NCI-H187 (cell line): ENCODE measurements around the gene PCDHGA9.
"Not testable (repeated sequence)": the region's sequence is repeated elsewhere in the genome, so short reads cannot be mapped to it uniquely, and the experiment has no call there.

Experiments
- DNase-seq, 2 experiments: peaks; one replicate each; lab custom pipeline; 2025; lab: John Stamatoyannopoulos, UW

Gene PCDHGA9

DNA sequence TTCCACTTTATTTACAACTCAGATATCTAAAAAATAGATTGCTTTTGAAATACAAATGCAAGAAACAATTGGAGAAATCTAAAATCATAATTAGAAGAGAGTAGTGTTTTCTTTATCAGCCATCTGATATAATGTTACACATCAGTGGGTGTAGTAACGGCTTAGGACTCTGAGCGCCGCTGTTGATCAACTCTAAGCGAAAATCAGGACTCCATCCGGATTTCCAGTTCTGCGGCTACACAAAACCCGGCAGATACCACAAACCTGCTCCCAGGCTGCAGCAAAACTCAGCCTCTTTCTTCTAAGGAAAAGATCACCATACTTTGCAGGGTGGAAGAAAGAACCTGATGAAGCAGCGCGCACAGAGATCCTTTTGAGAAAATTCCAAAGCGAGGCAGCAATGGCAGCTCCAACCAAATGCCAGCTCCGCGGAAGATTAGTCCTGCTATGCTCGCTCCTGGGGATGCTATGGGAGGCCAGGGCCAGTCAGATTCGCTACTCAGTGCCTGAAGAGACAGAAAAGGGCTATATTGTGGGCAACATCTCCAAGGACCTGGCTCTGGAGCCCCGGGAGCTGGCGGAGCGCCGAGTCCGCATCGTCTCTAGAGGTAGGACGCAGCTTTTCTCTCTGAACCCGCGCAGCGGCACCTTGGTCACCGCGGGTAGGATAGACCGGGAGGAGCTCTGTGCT, at the start of gene PCDHGA9:
Gene PCDHGA9 (plus strand): TSS at position 226 of the 691 bp plus-strand sequence. CDS start 175 bp downstream, at position 401.
- no peak for DNase-seq

DNA sequence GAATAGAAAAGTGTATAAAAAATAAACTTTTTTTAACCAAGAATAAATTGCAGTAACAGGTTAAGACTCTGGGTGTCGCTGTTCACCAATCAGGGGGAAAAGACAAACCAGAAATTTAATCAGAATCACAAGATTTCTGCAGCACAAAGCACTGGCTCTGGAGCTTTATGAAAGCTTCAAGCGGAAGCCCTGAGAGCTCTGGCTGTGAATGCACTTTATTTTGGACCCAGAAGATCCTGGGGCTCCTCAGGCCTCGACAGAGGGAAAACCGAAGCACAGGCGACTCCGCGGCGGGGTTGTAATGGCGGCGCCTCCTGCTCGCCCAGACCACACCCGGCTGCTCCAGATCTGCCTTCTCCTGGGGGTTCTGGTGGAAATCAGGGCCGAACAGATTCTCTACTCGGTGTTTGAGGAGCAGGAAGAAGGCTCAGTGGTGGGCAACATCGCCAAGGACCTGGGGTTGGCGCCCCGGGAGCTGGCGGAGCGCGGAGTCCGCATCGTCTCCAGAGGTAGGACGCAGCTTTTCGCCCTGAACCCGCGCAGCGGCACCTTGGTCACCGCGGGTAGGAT, 47.6 kb upstream of the PCDHGA9 start, which contains the start of gene PCDHGA4:
Gene PCDHGA4 (plus strand): TSS at position 122 of the 570 bp plus-strand sequence. CDS start 87 bp downstream, at position 209.
- no peak for DNase-seq

DNA sequence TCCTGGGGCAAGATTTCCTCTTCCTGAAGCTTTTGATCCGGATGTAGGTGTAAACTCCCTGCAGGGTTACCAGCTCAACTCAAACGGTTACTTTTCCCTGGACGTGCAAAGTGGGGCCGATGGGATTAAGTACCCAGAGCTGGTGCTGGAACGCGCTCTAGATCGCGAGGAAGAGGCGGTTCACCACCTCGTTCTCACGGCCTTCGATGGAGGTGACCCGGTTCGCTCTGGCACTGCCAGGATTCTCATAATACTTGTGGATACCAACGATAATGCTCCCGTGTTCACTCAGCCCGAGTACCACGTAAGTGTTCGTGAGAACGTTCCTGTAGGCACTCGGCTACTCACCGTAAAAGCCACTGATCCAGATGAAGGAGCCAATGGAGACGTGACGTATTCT, 46.9 kb upstream of the PCDHGA9 start:
- no peak for DNase-seq

DNA sequence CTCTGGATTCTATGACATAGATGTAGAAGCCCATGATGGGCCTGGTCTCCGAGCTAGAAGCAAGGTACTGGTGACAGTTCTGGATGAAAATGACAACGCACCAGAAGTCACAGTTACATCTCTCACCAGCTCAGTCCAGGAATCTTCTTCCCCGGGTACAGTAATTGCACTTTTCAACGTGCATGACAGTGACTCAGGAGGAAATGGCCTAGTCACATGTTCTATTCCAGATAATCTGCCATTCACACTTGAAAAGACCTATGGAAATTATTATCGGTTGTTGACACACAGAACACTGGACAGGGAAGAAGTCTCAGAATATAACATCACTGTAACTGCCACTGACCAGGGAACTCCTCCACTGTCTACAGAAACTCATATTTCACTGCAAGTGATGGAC, 46.4 kb upstream of the PCDHGA9 start:
- no peak for DNase-seq

DNA sequence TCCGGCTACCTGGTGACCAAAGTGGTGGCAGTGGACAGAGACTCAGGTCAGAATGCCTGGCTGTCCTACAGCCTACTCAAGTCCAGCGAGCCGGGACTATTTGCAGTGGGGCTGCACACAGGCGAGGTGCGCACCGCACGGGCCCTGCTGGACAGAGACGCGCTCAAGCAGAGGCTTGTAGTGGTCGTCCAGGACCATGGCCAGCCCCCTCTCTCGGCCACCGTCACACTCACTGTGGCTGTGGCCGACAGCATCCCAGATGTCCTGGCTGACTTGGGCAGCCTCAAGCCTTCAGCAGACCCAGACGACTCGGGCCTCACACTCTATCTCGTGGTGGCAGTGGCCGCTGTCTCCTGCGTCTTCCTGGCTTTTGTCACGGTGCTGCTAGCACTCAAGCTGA, 45.6 kb upstream of the PCDHGA9 start:
- DNase-seq = no peak

DNA sequence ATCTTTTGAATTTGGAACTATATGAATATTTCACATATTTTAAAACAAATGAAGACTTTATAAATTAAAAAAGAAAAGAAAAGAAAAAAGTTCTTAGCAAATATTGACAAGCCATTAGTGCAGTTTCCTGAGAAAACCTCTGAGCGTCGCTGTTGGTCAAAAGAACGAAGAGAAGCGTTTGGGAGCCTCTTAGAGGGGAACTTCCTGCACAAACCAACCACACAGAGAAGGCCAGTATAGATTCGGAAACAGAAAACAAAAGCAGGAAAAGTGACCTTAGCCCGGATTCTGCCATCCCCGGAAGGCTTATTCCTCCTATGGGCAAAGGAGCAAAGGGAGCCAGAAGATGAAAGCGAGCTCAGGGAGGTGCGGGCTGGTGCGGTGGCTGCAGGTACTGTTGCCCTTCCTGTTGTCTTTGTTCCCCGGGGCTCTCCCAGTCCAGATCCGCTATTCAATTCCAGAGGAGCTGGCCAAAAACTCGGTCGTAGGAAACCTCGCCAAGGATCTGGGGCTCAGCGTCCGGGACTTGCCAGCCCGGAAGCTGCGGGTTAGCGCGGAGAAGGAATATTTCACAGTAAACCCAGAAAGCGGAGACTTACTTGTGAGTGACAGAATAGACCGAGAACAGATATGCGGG, 42.7 kb upstream of the PCDHGA9 start, which contains the start of gene PCDHGB2:
Gene PCDHGB2 (plus strand): TSS at position 205 of the 637 bp plus-strand sequence. CDS start 142 bp downstream, at position 347.
- DNase-seq = no peak

DNA sequence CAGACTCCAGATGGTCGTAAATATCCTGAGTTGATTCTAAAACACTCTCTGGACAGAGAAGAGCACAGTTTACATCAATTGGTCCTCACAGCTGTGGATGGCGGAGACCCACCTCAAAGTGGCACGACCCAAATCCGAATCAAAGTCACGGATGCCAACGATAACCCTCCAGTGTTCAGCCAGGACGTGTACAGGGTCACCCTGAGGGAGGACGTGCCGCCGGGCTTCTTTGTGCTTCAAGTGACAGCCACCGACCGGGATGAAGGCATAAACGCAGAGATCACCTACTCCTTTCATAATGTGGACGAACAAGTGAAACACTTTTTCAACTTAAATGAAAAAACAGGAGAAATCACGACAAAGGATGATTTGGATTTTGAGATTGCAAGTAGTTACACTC, 41.9 kb upstream of the PCDHGA9 start:
- no peak for DNase-seq

DNA sequence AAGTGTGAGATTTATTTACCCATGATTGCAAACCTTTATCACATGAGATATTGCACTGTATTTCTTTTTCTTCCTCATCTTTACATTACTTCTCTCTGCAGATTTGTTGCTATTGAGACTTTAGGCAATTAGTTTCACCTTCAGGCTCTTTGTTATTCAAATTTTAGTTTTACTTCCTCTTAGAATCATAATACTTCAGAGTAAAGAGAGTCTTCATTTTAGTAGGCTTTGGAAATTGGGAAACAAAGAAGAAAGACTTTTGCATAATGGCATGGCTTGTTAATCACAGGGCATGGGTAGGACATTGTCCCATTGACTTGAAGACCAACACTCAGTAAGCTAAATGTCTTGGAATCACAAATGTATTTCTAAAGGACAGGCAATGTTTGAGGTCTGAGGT, 39.9 kb upstream of the PCDHGA9 start:
- DNase-seq = no peak

DNA sequence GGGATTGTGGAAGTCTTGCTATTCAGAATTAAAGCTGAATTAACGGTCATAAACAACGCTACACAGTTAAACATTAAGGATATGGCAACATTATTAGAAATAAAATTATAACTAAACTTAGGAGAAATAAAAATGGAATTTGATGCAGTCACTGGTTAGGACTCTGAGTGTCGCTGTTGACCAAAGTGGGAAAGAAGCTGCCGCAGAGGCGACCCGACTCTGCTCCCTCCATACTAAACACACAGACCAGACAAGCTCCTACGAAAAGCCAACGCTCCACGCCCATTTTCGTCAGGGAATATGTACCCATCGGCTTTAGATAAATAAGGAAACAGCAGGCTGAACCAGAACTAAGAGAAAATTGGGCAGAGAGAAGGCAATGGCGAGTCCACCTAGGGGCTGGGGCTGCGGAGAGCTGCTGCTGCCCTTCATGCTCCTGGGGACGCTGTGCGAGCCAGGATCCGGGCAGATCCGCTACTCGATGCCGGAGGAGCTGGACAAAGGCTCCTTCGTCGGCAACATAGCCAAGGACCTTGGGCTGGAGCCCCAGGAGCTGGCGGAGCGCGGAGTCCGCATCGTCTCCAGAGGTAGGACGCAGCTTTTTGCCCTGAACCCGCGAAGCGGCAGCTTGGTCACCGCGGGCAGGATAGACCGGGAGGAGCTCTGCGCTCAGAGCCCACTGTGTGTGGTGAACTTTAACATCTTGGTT, 38.5 kb upstream of the PCDHGA9 start, which contains the start of gene PCDHGA5:
Gene PCDHGA5 (plus strand): TSS at position 211 of the 709 bp plus-strand sequence. CDS start 169 bp downstream, at position 380.
- DNase-seq = no peak

GRCh38 chr5:141366016-141366896, 36.3 kb upstream of the PCDHGA9 start:
- DNase-seq = no peak

DNA sequence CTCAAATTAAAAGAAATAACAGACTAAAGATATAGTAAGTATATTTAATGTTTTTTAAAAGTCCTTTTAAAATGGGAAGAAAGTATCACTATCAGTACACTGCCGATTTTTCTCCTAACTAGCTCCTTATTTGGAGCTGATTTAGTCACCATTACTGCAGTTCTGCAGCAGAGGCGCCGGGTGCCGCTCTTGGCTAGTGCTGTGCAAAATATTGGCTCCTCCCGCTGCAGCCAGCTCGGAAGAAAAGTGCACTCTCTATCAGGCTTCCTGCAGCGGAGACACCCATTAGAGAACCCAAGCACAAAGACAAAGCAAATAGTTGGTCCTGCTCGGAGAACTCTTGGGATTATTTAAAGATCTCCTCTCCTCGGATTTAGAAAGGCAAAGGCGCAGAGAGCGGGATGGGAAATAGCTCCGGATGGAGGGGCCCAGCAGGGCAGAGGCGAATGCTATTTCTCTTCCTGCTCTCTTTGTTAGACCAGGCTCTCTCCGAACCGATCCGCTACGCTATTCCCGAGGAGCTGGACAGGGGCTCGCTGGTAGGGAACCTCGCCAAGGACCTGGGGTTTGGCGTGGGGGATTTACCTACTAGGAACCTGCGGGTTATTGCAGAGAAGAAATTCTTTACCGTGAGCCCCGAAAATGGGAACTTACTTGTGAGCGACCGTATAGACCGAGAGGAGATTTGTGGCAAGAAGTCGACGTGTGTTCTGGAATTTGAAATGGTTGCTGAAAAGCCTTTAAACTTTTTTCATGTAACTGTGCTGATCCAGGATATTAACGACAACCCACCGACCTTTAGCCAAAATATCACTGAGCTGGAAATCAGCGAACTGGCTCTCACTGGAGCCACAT, 32.4 kb upstream of the PCDHGA9 start, which contains the start of gene PCDHGB3:
Gene PCDHGB3 (plus strand): TSS at position 249 of the 855 bp plus-strand sequence. CDS start 153 bp downstream, at position 402.
- DNase-seq = no peak

- no peak for DNase-seq
These were observed 30.8 kb upstream of the PCDHGA9 start for GRCh38 chr5:141371572-141372475.

DNA sequence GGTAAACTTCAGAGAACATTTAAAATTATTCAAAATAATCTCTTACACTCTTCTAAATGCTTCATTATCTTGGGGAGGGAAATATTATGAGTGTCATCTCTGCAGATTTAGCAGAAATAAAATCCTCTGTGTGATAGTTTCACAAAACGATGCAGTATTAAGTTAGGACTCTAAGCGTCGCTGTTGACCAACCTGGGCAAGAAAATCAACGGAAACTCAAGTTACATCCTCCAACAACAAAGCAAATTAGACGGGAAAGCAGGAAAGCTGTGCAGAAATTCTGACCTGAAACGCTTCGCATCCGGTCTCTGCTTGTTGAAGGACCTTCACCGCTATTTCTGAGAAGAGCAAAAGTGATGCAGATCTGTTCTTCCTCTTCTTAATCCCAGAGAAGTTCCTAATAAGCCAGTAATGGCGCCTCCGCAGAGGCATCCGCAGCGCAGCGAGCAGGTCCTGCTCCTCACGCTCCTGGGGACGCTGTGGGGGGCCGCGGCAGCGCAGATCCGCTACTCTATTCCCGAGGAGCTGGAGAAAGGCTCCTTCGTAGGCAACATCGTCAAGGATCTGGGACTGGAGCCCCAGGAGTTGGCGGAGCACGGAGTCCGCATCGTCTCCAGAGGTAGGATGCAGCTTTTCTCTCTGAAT, 28.8 kb upstream of the PCDHGA9 start, which contains the start of gene PCDHGA6:
Gene PCDHGA6 (plus strand): TSS at position 219 of the 645 bp plus-strand sequence. CDS start 193 bp downstream, at position 412.
- no peak for DNase-seq

DNA sequence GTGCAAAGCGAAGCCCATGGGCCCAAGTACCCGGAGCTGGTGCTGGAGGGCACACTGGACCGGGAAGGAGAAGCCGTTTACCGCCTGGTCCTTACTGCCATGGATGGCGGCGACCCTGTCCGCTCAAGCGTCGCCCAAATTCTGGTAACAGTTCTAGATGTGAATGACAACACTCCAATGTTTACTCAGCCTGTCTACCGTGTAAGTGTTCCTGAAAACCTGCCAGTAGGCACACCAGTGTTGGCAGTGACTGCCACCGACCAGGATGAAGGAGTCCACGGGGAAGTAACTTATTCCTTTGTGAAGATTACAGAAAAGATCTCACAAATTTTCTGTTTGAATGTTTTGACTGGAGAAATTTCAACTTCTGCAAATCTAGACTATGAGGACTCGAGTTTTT, 28.0 kb upstream of the PCDHGA9 start:
- DNase-seq = no peak

- not testable (repeated sequence) for DNase-seq
These were observed 27.0 kb upstream of the PCDHGA9 start for GRCh38 chr5:141375444-141376155.

- no peak for DNase-seq
These were observed 19.9 kb upstream of the PCDHGA9 start, which contains the start of gene PCDHGA7 for GRCh38 chr5:141382469-141383294. Gene PCDHGA7 (plus strand): TSS chr5:141382742. CDS start chr5:141382900, 158 bp downstream.

DNA sequence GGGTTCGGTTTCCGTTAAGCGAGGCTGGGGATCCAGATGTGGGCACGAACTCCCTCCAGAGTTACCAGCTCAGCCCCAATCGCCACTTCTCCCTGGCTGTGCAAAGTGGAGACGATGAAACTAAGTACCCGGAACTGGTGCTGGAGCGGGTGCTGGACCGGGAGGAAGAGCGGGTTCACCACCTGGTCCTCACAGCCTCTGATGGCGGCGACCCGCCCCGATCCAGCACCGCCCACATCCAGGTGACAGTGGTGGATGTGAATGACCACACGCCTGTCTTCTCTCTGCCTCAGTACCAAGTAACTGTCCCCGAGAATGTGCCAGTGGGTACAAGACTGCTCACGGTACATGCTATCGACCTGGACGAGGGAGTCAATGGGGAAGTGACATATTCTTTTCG, 19.2 kb upstream of the PCDHGA9 start:
- DNase-seq = no peak
